Activated CD4-positive, CD25-positive, alpha-beta regulatory T cell treated with anti-CD3 and anti-CD28 coated beads, Interleukin-2, amount 50 U/mL, for 72 hours (primary cell): ENCODE data around the gene RFX4.

ENCODE experiments used
- DNase-seq: peaks from one replicate; pipeline ENCODE4 v3.0.0; 2021

RFX4 gene

GRCh38 chr12:106739318-106739717 is 156.5 kb downstream of the RFX4 start:
- no peak for DNase-seq

DNA sequence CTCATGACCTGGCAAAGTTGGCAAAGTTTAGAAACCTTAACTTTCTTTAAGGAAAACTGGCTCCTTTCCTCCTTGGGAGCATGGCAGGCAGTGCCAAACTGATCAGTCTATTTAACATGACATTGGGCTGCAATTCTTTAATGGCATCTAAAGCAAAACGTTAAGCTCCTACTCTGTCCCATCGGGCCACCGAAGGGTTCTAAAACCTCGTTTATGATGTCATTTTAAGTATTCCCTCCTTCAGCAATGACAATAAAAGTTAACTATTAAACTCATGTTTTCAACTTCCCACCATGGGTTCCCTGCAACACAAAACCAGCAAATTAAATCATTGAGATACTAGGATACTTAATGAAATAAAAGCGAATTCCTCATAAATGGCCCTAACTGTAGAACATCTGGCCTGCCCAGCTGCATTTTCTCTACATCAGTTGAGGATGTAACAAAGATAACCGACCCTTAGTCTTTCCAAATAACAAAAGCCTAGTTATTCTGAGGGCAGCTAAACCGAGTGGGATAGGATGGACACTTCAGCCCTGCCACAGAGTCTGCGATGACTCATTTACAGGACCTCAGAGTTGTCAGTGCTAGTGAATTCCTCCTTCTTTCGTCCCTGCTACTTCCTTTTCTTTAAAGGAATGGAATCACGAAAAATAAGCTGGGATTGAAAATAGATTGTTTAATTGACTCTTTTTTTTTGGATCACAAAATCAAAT is 157.2 kb downstream of the RFX4 start:
- DNase-seq = no peak

DNA sequence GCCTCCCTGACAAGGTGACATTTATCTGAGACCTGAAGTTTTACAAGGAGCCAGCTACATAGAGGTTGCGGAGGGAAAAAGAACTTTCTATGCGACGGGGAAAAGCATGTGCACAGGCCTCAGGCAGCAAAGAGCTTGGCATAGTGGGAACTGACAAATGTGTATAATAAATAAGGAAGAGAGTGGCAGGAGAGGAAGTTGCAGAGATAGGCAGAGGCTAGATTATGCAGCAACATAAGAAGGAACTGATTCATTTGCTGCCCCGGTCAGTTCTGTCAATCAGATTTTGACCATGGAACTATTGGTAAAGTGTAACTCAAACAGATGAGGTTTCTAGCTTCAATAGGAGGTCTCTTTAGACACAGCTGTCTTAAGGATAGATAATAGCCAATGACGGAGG is 158.0 kb downstream of the RFX4 start:
- no peak for DNase-seq

DNA sequence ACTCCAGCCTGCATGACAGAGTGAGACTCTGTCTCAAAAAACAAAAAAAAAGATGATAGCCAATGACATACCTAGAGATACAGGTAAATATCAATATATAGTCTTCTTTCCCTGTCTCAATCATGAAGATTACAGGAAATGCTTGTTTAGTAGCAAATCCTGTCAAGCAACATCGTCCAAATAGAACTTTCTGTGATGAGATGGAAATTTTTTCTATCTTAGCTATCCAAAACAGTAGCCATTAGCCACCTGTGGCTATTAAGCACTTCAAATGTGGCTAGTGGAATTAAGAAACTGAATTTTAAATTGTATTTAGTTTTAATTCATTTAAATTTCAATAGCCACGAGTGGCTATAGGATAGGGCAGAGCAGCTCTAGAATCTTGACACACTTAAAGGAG is 158.4 kb downstream of the RFX4 start:
- no peak for DNase-seq

GRCh38 chr12:106743270-106743988 is 160.6 kb downstream of the RFX4 start:
- DNase-seq = no peak

DNA sequence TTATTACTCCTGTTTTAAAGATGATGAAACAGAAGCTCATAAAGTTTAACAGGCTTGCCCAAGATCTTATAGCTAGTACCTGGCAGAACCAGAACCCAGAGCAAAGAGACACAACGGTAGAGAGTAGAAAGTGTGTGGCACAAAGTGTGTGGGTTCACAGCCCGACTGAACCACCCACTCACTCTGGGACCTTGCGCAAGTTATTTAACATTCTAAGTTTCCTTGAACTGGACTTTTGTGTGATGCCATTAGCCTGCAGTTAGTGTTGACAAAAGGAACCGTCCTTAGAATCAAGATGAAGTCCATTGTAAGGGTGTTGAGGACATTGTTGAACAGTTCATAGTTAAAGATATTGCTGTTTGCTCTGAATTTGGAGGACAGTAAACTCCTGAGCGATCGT is 161.8 kb downstream of the RFX4 start:
- no peak for DNase-seq

DNA sequence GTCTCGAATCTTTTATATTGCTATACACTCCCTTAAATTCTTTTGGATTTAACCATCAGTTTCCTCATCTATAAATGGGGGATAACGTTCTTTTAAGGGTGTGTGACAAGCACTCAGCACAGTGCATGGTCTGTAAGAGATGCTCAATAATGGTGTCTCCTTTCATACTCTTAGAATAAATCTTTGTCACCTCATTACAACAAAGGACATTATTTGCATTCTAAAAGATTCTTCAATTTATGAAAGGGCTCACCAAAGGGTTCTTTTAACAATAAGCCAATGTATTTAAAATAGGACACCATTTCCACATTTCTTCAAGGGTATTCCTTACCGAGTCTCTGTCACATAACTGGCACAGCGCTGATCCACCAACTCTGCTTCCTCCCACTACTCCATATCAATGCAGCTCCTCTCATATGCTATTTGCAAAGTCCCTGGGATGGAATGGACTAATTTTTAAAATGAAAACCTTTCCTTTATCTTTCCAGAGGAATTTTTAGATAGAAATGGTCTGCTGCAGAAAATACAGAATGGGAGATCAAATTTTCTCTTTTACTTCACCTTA is 162.5 kb downstream of the RFX4 start:
- DNase-seq = no peak

- DNase-seq = no peak
Measured at GRCh38 chr12:106747973-106748436, 165.2 kb downstream of the RFX4 start.

GRCh38 chr12:106750524-106750923 is 167.7 kb downstream of the RFX4 start:
- no peak for DNase-seq

DNA sequence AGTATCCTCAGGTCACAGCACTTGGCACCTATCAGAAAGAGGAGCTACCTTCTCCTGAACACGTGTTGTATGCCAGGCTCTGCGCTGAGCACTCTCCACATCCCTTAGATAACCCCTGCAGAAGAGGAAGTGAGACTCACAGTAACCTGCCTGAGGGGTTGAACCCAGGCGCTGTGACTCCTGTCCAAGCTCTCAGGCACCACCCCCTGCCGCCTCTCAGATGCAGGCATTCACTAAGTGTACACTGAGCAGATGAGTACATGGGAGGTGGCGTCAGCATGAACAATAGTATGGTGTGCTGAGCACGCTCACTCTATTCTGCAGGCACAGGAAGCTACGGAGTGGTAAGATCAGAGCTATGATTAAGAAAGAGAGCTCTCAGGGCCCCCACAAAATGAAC is 170.7 kb downstream of the RFX4 start:
- peak; percentile 38 for DNase-seq

GRCh38 chr12:106754331-106754730 is 171.5 kb downstream of the RFX4 start:
- DNase-seq = no peak

DNA sequence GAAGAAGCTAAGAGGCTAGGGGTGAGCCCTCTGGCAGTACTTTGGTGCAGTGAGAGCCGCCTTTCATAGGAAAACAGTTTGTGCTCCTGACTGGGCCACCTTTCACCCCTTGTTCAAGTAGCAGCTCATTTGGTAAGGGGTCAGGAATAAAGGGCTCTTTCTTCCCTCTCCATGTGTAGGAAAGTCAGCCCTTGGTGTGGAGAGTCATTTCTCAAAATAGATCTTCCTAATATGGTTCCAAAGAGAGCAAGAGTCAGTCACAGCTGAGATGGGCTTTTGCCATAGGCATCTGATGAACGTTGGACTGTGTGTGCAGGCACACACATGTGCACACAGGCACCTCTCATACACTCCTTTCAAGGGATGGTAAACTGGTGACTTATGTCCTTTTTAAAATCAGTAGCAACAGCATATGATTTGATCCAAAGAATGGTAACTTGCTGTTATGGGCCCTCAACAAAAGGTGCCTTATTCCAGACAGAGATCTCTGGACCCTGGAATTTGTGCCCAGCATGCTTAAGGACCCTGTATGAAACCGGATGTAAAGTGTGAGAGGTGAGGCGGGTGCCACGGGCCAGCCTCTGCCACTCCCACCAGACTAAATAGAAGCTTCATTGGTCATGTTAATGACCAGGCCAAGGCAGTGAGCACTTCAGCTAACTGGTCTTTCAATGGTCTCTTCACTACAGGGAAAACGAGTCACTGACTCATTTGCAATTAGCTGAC is 175.0 kb downstream of the RFX4 start:
- DNase-seq = no peak

DNA sequence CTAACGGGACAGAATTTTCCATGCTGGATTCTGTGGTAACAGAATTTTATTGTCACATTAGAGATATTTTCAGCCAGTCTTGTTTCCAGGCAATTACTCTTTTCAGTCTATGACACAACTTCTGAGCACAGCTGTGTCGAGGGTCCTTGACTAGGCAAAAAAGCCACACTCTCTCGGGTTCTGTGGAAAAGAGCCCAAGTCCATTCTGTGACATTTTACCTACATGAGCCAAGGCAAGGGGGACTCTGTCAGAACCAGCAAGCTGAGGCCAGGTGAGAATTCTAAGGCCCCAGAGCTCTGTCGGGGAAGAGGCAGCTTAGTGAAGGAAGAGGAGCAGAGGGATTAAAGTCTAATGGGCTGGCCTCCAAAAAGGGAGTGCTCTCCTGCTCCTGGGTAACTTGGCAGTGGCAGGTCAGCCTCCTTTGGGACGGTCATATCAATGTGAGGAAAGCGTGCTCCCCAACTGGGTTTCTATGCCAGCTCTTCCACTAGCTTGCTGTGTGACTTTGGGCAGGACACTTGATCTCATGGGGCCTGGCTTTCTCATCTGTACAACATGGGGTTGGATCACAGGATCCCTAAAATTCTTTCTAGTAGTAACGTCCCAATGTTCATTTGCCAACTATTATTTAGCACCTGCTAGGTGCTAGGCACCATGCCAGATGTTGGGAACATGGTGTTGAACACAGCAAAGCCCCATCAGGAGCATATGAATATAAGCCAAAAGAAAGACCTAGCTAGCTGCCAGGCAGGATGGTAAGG is 175.7 kb downstream of the RFX4 start:
- no peak for DNase-seq

- no peak for DNase-seq
Measured at GRCh38 chr12:106759526-106760183, 176.9 kb downstream of the RFX4 start.

DNA sequence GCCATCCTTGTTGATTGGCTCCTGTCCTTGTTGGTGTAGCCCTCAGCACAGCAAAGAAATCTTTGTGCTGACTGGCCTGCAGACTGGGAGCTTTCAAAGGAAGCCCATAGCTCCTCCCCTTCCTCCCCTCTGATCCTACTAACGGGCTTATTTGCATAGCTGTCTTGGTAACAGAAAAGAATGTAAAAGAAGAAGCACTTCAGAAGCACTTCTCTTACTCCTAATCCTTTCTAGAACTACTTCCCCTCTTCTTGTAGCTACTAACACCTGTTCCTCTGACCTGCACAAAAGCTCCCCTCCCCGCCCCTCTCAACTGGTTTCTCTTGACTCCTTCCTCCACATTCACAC is 177.4 kb downstream of the RFX4 start:
- DNase-seq = no peak

DNA sequence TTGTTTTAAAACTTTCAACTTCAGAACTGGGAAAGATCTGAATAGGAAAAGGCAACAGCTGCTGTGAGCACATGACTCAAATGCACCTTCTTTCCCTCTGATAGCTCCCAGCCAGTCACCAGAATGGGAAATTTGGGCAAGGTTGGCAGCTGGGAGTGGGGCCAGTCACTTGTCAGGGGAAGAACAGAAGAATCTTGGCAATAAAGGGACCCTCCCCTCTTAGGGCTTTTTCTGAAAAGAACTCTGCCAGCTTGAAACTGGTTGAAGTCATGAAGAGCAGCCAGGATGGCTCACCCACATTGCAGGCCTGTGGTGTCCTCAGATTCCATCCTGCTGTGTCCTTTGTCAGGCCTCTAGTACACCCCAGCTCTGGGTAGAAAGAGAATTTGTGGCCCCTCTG is 181.4 kb downstream of the RFX4 start:
- no peak for DNase-seq

- no peak for DNase-seq
Measured at GRCh38 chr12:106764738-106765137, 181.9 kb downstream of the RFX4 start.

- DNase-seq = no peak
Measured at GRCh38 chr12:106766393-106766826, 183.6 kb downstream of the RFX4 start.

DNA sequence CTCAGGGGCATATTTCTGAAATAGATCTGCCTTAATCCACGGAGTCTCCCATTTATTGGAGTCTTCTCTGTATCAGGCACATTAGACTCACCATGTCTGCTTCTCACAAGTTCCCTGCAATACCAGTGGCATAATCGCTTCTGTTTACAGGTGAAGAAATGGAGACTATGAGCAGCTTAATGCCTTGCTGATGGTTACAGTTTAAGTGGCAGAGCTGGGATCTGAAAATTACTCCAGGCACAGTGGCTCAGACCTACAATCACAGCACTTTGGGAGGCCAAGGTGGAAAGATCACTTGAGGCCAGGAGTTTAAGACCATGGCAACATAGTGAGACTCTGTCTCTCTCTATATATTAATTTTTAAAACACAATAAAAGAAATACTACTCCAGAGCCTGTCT is 184.4 kb downstream of the RFX4 start:
- no peak for DNase-seq

GRCh38 chr12:106767954-106768822 is 185.4 kb downstream of the RFX4 start:
- DNase-seq = no peak

GRCh38 chr12:106769078-106769477 is 186.3 kb downstream of the RFX4 start:
- no peak for DNase-seq
